Keratinocyte (primary cell): ENCODE results near the gene ZFP90. TPM values are rescaled to one million over a fixed set of nuclear protein-coding genes. Genes with fewer than 3 reads are reported as not detected.

Experiments
- DNase-seq: peaks from one replicate; pipeline ENCODE4 v3.0.0-alpha.2; 2011; ENCODE audit warnings: low read depth, missing footprints, low spot score
- FAIRE-seq: peaks from 2 replicates; lab custom pipeline; 2011; peaks lifted over from hg19 to GRCh38; lab: Jason Lieb, UNC
- H2AFZ ChIP-seq: 2 replicates; pipeline ENCODE4 v1.6.0; 2012; ENCODE audit warnings: low read length, control low read depth, inconsistent platforms; ENCODE audit not compliant: control insufficient read depth
- H3K27ac ChIP-seq: 2 replicates; pipeline ENCODE4 v1.5.1; 2011; ENCODE audit warnings: low read length; ENCODE audit not compliant: control insufficient read depth, insufficient read depth
- H3K27me3 ChIP-seq: 3 replicates; pipeline ENCODE4 v1.6.0; 2011; ENCODE audit warnings: low read length; ENCODE audit not compliant: control insufficient read depth, insufficient read depth; ENCODE audit errors: extremely low read depth
- H3K36me3 ChIP-seq, 2 experiments: 2 replicates in 1 of 2; 3 replicates in 1 of 2; pipeline ENCODE4 v1.5.1; 2011; ENCODE audit warnings: low read length in 2 of 2, mild to moderate bottlenecking in 1 of 2; ENCODE audit not compliant: control insufficient read depth in 2 of 2, insufficient read depth in 2 of 2; ENCODE audit errors: extremely low read depth in 1 of 2
- H3K4me1 ChIP-seq: 3 replicates; pipeline ENCODE4 v1.5.1; 2011; ENCODE audit warnings: low read length; ENCODE audit not compliant: control insufficient read depth, insufficient read depth; ENCODE audit errors: extremely low read depth
- H3K4me2 ChIP-seq: 3 replicates; pipeline ENCODE4 v1.6.0; 2011; ENCODE audit warnings: low read depth, low read length; ENCODE audit not compliant: control insufficient read depth, insufficient read depth; ENCODE audit errors: extremely low read depth
- H3K4me3 ChIP-seq, 3 experiments: fragments of 200-600 bp in 1 of 3; sonication (generic) in 1 of 3; 2 replicates in 2 of 3; 3 replicates in 1 of 3; pipeline ENCODE4 v1.5.1; 2011 to 2016; ENCODE audit warnings: low read length in 3 of 3, mild to moderate bottlenecking in 3 of 3, control low read depth in 2 of 3, inconsistent platforms in 1 of 3, low read depth in 1 of 3, mixed read lengths in 1 of 3, mixed run types in 1 of 3, moderate library complexity in 1 of 3; ENCODE audit not compliant: control insufficient read depth in 2 of 3, insufficient read depth in 2 of 3; ENCODE audit errors: extremely low read depth in 1 of 3
- H3K79me2 ChIP-seq: 2 replicates; pipeline ENCODE4 v1.6.0; 2012; ENCODE audit warnings: low read length; ENCODE audit not compliant: control insufficient read depth, insufficient read depth
- H3K9ac ChIP-seq: 3 replicates; pipeline ENCODE4 v1.6.0; 2011; ENCODE audit warnings: low read length; ENCODE audit not compliant: control insufficient read depth, insufficient read depth; ENCODE audit errors: extremely low read depth
- H3K9me1 ChIP-seq: 3 replicates; pipeline ENCODE4 v1.6.0; 2011; ENCODE audit warnings: low read length; ENCODE audit not compliant: control insufficient read depth, insufficient read depth; ENCODE audit errors: extremely low read depth
- H3K9me3 ChIP-seq: 2 replicates; pipeline ENCODE4 v1.5.1; 2012; ENCODE audit warnings: low read depth, low read length; ENCODE audit not compliant: control insufficient read depth
- H4K20me1 ChIP-seq: 3 replicates; pipeline ENCODE4 v1.6.0; 2011; ENCODE audit warnings: low read length; ENCODE audit not compliant: control insufficient read depth, insufficient read depth; ENCODE audit errors: extremely low read depth
- EZH2 ChIP-seq: IDR thresholded peaks from one replicate; pipeline ENCODE4 v1.6.1; 2012; ENCODE audit warnings: inconsistent platforms, mild to moderate bottlenecking, low read length, moderate library complexity
- dilution Hi-C: fragments of 300-500 bp; cut with MboI; formaldehyde crosslinking; loops from one replicate; pipeline ENCODE4 v1.7.0; 2020; ENCODE audit warnings: low sequenced_read_pairs; ENCODE audit not compliant: extremely low pct_ligation_motif_present
- polyA plus RNA-seq, 5 experiments: library from polyadenylated mRNA; depleted of rRNA in 3 of 5; stranded (reverse) in 3 of 5; stranded (forward) in 1 of 5; unstranded in 1 of 5; fragments of >200 nt; gene quantifications; 1 replicate in 1 of 5; 2 replicates in 3 of 5; 3 replicates in 1 of 5; pipeline versions ENCODE4 v1.2.1 to v1.2.3, GENCODE V29; 2011 to 2012; ENCODE audit warnings: missing spikeins in 2 of 5, low read depth in 1 of 5, low replicate concordance in 1 of 5
- TF ChIP-seq, protein P1 (sequence below), 3 experiments: IDR thresholded peaks in 1 of 3; conservative IDR thresholded peaks in 1 of 3; optimal IDR thresholded peaks in 1 of 3; 2 replicates in 2 of 3; 3 replicates in 1 of 3; pipeline versions ENCODE3 to v1.5.1; 2011; ENCODE audit warnings: low read length in 3 of 3, mild to moderate bottlenecking in 3 of 3, moderate library complexity in 2 of 3, control low read depth in 1 of 3, inconsistent platforms in 1 of 3; ENCODE audit not compliant: insufficient read depth in 2 of 3; ENCODE audit errors: extremely low read depth in 1 of 3

ZFP90 gene
- polyA plus RNA-seq, 1 donor (not counting 4 experiments of a cell fraction or from before 2014, with no cell fraction given): 15.3 TPM

DNA sequence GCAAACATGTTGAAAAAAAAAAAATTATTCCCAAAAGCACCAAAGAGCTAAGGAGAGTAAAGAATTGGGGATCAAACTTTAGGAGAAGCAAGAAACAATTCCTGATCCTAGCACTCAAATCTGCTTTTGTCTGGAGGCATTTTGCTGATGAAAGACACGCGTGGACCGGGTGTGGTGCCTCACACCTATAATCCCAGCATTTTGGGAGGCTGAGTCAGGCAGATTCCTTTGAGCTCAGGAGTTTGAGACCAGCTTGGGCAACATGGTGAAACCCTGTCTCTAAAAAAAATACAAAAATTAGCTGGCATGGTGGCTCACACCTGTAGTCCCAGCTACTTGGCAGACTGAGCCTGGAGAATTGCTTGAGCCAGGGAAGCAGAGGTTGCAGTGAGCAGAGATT, 35.4 kb downstream of the ZFP90 start:
- no peak overlapping the region for H2AFZ ChIP-seq
- H3K9me3 ChIP-seq: peaks cover 21% of the 10 kb centered on the region
- no peak overlapping the region for H3K9ac ChIP-seq
- no peaks in the 10 kb centered on the region for H4K20me1 ChIP-seq
- FAIRE-seq (no peak), DNase-seq (no peak)
- no peaks in the 10 kb centered on the region for H3K79me2 ChIP-seq
- H3K27ac ChIP-seq: no peak overlapping the region
- TF ChIP-seq, protein P1, sequence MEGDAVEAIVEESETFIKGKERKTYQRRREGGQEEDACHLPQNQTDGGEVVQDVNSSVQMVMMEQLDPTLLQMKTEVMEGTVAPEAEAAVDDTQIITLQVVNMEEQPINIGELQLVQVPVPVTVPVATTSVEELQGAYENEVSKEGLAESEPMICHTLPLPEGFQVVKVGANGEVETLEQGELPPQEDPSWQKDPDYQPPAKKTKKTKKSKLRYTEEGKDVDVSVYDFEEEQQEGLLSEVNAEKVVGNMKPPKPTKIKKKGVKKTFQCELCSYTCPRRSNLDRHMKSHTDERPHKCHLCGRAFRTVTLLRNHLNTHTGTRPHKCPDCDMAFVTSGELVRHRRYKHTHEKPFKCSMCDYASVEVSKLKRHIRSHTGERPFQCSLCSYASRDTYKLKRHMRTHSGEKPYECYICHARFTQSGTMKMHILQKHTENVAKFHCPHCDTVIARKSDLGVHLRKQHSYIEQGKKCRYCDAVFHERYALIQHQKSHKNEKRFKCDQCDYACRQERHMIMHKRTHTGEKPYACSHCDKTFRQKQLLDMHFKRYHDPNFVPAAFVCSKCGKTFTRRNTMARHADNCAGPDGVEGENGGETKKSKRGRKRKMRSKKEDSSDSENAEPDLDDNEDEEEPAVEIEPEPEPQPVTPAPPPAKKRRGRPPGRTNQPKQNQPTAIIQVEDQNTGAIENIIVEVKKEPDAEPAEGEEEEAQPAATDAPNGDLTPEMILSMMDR (optimal IDR thresholded peaks at IDR 0.05 in 1 of 3, IDR thresholded peaks at IDR 0.05 in 1 of 3, conservative IDR thresholded peaks at IDR 0.05 in 1 of 3; ENCODE audit: extremely low read depth in 1 of 3, insufficient read depth in 2 of 3, low read length in 3 of 3): no peak
- no peak for TF ChIP-seq EZH2
- H3K4me2 ChIP-seq: no peak overlapping the region
- no peak overlapping the region for H3K4me3 ChIP-seq
- no peaks in the 10 kb centered on the region for H3K4me1 ChIP-seq
- no peaks in the 10 kb centered on the region for H3K36me3 ChIP-seq
- H3K9me1 ChIP-seq: no peaks in the 10 kb centered on the region
- no peaks in the 10 kb centered on the region for H3K27me3 ChIP-seq
- dilution Hi-C loops: no loop called here

DNA sequence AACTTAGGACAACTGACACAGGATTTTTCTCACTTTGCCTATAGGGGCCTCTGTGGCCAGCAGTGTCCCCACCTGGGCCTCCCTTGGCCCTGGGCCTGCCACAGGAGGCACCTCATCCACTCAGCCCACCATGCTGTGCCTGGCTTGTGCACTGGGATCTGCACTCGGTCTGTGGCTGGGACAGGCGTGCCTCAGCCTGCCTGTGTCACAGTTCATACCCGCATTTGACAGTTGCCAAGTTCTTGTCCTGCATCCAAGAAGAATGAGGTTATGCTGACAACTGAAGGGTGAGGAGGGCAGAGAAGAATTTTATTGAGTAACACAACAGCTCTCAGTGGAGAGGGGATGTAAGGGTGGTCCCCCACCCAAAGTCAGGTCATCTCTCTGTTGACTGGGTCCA, 36.0 kb downstream of the ZFP90 start:
- Histone ChIP-seq H4K20me1 (no peaks in the 10 kb centered on the region), H3K79me2 (no peaks in the 10 kb centered on the region), H3K4me1 (no peaks in the 10 kb centered on the region), H3K9ac (no peak overlapping the region), H3K9me3 (peaks cover 20% of the 10 kb centered on the region), H3K9me1 (no peaks in the 10 kb centered on the region), H3K27ac (no peak overlapping the region), H3K4me3 (no peak overlapping the region), H3K36me3 (no peaks in the 10 kb centered on the region), H3K27me3 (no peaks in the 10 kb centered on the region), H3K4me2 (no peak overlapping the region), H2AFZ (no peak overlapping the region)
- no peak for FAIRE-seq
- TF ChIP-seq EZH2: no peak
- TF ChIP-seq, protein P1 (optimal IDR thresholded peaks at IDR 0.05 in 1 of 3, IDR thresholded peaks at IDR 0.05 in 1 of 3, conservative IDR thresholded peaks at IDR 0.05 in 1 of 3; ENCODE audit: extremely low read depth in 1 of 3, insufficient read depth in 2 of 3, low read length in 3 of 3): no peak
- dilution Hi-C loops: no loop called here
- no peak for DNase-seq
